Stimulated activated CD8-positive, alpha-beta memory T cell treated with anti-CD3 and anti-CD28 coated beads, Interleukin-15, amount 100 ng/mL, for 48 hours (primary cell): ENCODE results near the gene NRP1.
"Not testable (repeated sequence)": the region's sequence is repeated elsewhere in the genome, so short reads cannot be mapped to it uniquely, and the experiment has no call there.

Source experiments
- DNase-seq, 2 donors: peaks; one replicate each; pipeline ENCODE4 v3.0.0-alpha.2; 2020; ENCODE audit warnings: low read depth in 2 of 2

Gene NRP1

DNA sequence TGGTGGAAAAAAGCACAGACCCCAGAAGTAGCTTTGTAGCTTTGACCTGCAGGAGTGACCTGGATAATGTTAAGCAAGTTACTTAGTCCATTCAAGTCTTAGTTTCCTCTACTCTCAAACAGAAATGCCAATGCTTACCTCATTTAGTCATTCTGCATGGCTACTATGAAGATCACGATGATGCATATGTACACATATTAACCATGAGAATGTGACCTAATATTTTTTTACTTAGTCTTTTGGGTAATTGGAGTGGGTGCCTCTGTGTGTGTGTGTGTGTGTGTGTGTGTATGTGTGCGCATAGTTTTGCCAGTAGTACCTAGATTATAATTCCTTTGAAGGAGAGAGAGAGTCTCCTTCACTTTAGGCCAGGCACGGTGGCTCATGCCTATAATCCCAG, 95.8 kb downstream of the NRP1 start:
- DNase-seq: no peak

DNA sequence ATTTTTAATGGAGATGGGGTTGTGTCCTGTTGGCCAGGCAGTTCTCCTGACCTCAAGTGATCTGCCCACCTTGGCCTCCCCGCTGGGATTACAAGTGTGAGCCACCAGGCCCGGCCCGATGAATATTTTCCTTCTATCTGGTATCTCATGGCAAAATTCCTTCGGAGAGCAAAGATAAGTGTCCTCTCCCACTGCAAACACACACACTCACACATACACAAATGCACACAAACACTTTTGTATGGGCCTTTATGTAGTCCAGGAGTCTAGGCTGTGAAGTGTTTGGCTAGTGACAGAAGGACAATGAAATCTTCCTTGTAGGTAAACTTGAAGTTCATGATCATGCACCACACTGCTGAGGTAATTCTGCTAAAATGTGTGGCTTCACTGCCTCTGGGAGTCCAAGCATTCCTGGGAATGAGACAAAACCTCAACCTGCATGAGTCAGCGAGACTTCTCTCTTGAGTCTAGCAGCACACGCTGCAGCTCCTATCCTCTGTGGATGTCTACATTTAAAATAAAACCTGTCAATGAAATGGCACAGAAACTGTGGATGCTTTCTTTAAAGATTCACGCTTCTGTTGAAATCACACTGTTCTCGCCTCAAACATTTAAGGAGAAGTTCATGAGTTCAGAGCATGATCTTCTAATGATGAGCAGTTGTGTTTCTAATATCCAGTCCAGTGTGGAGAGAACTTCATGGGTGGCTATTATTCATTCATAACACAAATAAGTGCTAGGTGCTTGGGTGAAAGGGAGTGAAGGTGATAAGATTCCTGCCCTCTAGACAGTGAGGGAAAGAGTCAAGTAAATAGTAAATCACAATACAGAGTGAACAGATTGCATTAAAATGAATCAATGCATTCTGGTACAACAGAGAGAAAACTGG, 96.5 kb downstream of the NRP1 start:
- no peak for DNase-seq

GRCh38 chr10:33236916-33237315, 97.6 kb downstream of the NRP1 start:
- no peak for DNase-seq

- DNase-seq: no peak
These were observed 98.5 kb downstream of the NRP1 start for GRCh38 chr10:33235951-33236350.

GRCh38 chr10:33235251-33235884, 99.1 kb downstream of the NRP1 start:
- no peak for DNase-seq

- no peak for DNase-seq
These were observed 99.6 kb downstream of the NRP1 start for GRCh38 chr10:33234831-33235237.

DNA sequence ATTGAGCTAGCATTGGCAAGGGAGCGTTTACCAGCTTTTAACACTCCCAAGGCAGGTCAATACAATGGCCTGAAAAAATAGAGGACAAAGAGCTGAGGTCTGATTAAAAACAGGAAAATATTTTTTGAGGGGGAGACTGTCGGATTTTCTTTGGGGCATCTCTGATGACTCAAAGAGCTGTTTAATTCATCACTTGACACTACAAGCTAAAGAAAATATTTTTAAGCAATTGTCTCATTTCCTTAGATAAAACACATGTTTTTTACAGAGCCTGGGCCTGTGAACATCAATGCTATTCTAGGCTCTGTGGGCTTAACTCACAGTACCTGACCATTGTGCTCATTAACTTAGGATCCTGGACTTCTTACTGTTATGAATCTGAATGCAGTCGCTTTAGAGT, 100.8 kb downstream of the NRP1 start:
- no peak for DNase-seq

GRCh38 chr10:33233221-33233620, 101.2 kb downstream of the NRP1 start:
- no peak for DNase-seq

DNA sequence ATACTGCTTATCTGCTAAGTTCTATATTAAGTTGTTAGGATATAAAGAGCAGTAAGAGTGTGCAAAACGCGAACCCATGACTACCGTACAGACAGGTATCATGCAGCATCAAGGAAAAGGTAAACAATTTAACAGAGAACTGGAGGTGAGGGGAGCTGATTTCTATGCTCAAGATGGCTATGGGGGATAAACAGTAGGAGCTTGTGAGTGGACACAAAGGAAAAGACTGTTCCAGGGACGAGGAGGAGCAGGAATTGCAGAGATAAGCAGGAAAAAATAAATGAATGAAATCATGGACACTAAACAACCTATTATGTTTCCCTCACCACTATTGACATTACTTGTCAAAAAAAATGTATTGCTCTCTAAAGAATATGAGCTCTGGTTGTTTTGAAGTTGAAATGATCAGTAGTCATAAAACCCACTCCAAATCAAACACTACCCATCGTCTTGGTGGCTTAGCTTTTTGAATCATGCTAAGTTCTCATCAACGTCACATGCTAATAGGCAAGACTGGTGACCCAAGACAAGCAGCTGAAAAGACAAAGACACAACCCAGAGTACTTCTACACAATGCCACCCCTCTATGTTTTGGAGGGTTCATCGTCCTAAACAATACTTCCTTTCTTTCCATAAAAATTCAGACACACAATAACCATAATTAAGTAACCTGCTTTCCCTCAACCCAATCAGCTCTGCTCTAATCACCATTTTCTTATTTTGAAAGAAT, 102.7 kb downstream of the NRP1 start:
- DNase-seq: no peak

- DNase-seq: no peak
These were observed 104.6 kb downstream of the NRP1 start for GRCh38 chr10:33229949-33230267.

DNA sequence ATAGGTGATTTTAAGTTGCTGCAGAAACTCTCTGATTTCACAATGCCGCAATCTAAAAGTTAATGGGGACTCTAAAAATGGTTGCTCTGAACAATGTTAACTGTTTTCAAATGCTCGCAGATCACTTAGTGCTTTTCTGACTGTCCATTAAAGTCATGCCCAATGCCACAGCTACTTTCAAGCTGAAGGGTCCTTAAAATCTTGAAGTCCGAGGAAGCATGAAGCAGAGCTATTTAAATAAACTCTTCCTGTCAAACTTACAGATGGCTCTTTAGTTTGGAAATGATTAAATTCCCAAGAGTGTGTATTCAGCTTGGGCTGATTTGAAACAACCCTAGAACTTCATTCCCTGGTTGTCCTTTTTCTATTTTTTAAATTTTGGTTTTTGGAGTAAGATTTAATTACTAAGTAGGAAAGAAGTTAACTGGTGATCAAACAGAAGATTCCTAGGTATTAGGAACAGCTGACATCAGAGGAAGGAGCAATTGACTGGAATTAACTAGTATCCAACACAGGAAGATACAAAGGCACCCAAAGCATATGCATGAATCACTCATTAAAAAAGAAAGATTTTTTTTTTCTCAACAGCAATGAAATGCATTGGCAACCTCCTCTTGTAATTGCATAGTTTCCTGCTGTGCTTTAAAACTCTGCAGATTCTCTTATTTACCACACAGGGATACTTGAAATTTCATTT, 105.1 kb downstream of the NRP1 start:
- no peak for DNase-seq

GRCh38 chr10:33228426-33228825, 106.0 kb downstream of the NRP1 start:
- DNase-seq: no peak

- no peak for DNase-seq
These were observed 107.0 kb downstream of the NRP1 start for GRCh38 chr10:33227489-33227888.

DNA sequence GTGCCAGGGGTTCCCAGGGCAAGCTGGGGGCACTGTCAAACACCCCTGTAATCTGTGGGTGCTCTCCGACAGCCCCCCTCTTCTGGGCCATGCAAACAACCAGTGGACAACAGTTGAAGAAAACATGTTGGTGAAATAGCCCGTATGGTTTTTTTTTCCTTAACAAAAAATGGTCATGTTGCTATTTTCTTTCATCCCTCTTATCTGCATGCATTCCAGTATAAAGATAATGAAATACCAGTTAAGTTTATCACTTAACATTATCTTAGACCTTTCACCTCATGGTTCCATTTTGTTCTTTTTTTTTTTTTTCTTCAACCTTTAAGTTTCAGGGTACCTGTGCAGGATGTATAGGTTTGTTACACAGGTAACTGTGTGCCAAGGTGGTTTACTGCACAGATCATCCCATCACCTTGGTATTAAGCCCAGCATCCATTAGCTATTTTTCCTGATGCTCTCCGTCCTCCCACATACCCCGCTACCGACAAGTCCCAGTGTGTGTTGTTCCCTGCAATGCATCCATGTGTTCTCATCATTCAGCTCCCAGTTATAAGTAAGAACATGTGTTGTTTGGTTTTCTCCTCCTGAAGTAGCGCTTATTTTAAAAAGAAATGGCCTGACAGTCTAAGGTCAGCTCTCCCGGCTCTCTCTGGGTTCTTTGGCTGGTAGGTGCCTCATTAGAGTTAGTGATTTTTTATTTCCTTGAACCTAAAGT, 110.1 kb downstream of the NRP1 start:
- DNase-seq: no peak

- DNase-seq: no peak
These were observed 111.0 kb downstream of the NRP1 start for GRCh38 chr10:33223326-33224000.

DNA sequence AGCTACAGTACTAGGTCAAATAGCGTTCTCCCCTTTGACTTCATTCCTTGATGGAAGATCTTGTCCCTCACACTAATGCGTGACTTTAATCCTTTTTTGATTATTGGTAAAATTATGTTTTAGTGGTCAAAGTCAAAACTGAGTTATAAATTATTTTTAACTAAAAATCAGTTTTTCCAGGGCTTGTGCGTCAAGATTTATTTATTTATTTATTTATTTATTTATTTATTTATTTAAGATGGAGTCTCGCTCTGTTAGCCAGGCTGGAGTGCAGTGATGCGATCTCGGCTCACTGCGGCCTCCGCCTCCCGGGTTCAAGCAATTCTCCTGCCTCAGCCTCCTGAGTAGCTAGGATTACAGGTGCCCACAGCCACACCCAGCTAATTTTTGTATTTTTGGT, 112.2 kb downstream of the NRP1 start:
- DNase-seq: not testable (repeated sequence)

GRCh38 chr10:33217854-33218253, 116.6 kb downstream of the NRP1 start:
- DNase-seq: no peak

- no peak for DNase-seq
These were observed 117.6 kb downstream of the NRP1 start for GRCh38 chr10:33216661-33217427.

DNA sequence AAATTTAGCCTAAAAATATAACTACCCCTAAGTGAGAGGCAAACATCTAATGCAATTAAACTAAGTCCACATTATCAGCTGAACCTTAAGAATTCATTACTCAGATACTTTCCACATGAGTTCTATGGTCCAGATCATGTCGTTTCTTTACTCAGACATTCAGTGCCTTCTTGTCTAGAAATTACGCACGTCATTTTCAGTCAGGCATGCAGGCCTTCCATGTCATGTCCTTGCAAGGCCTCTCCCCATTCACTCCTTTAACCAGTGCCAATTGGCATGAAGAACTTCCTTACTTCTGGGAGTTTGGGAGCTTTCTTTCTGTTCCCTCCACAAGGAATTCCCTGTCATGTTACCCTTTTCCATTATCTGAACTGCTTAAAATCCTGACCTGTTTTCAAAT, 118.8 kb downstream of the NRP1 start:
- DNase-seq: no peak

DNA sequence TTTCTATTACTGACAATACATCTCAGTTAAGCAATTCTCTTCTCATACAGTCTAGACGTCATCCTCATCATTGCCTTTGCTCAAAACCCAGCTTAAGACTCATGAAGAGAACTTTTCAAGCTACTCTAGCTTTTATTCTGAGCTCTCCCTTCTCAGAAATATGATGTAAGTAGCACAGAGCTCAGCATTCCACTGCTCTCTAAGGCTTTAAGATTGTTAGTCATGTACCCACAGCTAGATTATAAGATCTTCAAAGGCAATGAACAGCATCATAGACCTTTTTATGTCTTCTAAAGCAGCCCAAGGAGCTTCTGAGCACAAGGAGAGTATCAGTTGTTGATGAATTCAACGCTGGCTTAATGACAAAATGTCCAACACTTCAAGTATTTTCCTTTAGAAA, 119.3 kb downstream of the NRP1 start:
- no peak for DNase-seq
